ENCODE data around the gene OTUD3.

DNA sequence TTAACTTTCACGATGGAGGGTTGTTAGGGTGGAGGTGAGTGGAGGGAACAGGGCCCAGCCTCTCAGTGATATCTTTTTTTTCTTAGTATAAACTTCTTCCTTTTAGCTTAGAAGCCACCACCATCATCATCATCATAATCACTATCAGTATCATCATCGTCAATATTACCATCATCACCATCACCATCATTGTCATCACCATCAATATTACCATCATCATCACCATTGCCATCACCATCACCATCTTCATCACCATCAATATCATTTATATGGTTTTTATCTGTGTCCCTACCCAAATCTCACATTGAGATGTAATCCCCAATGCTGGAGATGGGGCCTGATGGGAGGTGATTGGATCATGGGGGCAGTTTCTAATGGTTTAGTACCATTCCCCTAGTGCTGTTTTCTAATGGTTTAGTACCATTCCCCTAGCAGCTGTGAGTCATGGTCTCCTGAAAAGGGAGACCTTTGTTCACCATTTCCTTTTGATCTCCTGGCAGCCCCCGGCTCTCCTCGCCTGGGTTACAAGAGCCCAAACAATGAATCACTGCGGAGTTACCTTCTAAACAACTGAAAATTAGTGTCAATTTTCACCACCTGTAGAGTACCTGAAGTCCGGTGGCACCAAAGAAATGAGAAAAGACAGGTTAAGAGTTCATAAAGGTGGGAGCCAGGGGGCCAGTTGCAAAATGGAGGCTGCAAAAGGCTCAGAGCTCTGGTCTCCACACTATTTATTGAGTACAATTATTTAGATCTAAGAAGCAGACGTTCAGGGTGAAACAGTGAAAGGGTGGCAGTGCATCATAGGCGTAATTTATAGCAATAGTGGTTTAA lies 44.3 kb downstream of the OTUD3 start:
- no peak for TF ChIP-seq CTCF (conservative IDR thresholded peaks at IDR 0.05)
- TF ChIP-seq ZFX (IDR thresholded peaks at IDR 0.05): no peak

Data from C4-2B (cell line).